Endothelial cell of umbilical vein (primary cell): ENCODE data around the gene DSCAML1. TPM values are rescaled to one million over a fixed set of nuclear protein-coding genes. Genes with fewer than 3 reads are reported as not detected.

ENCODE experiments used
- BruUV-seq: library from RNA; stranded (reverse); fragments of 400-500 nt; replicated peaks from 2 replicates; lab custom pipeline; 2021; lab: Mats Ljungman, UMichigan
- CTCF ChIA-PET: fragments of 300-600, 350-600 bp; sonication (Branson Sonifier 250); formaldehyde crosslinking; loops from one replicate; lab custom pipeline; 2021; ENCODE audit warnings: antibody characterized with exemption, inconsistent platforms; lab: Charles Lee
- POLR2A ChIA-PET: fragments of 300-600, 350-600 bp; sonication (Branson Sonifier 250); formaldehyde crosslinking; loops from one replicate; lab custom pipeline; 2021; ENCODE audit warnings: antibody characterized with exemption, inconsistent platforms; lab: Charles Lee
- DNase-seq: peaks from one replicate; pipeline ENCODE4 v3.0.0-alpha.2; 2011; ENCODE audit warnings: low read depth, low spot score
- FAIRE-seq: peaks from 2 replicates; lab custom pipeline; 2011; peaks lifted over from hg19 to GRCh38; lab: Jason Lieb, UNC
- H2AFZ ChIP-seq: 2 replicates; pipeline ENCODE4 v1.6.0; 2012; ENCODE audit warnings: low read depth, low read length, control low read depth, inconsistent platforms
- H3K27ac ChIP-seq: 2 replicates; pipeline ENCODE4 v1.5.1; 2011; ENCODE audit warnings: low read depth, mild to moderate bottlenecking, control low read depth, low read length, moderate library complexity; ENCODE audit not compliant: insufficient read depth
- H3K27me3 ChIP-seq, 2 experiments: 2 replicates each; pipeline versions ENCODE4 v1.6.0 to v1.6.1; 2011; ENCODE audit warnings: low read length in 2 of 2, mixed read lengths in 1 of 2; ENCODE audit not compliant: control insufficient read depth in 2 of 2, insufficient read depth in 2 of 2
- H3K36me3 ChIP-seq, 2 experiments: 2 replicates in 1 of 2; 3 replicates in 1 of 2; pipeline ENCODE4 v1.5.1; 2011; ENCODE audit warnings: low read length in 2 of 2, mild to moderate bottlenecking in 1 of 2, moderate library complexity in 1 of 2; ENCODE audit not compliant: control insufficient read depth in 2 of 2, insufficient read depth in 2 of 2; ENCODE audit errors: extremely low read depth in 1 of 2
- H3K4me1 ChIP-seq: 3 replicates; pipeline ENCODE4 v1.5.1; 2011; ENCODE audit warnings: mild to moderate bottlenecking, low read length; ENCODE audit not compliant: control insufficient read depth, insufficient read depth; ENCODE audit errors: extremely low read depth
- H3K4me2 ChIP-seq: 2 replicates; pipeline ENCODE4 v1.6.1; 2011; ENCODE audit warnings: low read length, control low read depth, mixed read lengths; ENCODE audit not compliant: insufficient read depth
- H3K4me3 ChIP-seq, 3 experiments: fragments of 200-600 bp in 1 of 3; sonication (generic), shearing (Covaris generic) in 1 of 3; replicated peaks in 1 of 3; 2 replicates each; pipeline ENCODE4 v1.5.1; 2011 to 2016; ENCODE audit warnings: control low read depth in 3 of 3, low read length in 3 of 3, mild to moderate bottlenecking in 2 of 3, inconsistent platforms in 1 of 3, low read depth in 1 of 3, moderate library complexity in 1 of 3; ENCODE audit not compliant: insufficient read depth in 1 of 3
- H3K79me2 ChIP-seq: 2 replicates; pipeline ENCODE4 v1.6.0; 2012; ENCODE audit warnings: low read length, inconsistent platforms; ENCODE audit not compliant: control insufficient read depth, insufficient read depth
- H3K9ac ChIP-seq: replicated peaks from 2 replicates; pipeline ENCODE3; 2011; ENCODE audit warnings: low read length, control low read depth; ENCODE audit not compliant: insufficient read depth; ENCODE audit errors: extremely low read depth
- H3K9me1 ChIP-seq: replicated peaks from 3 replicates; pipeline ENCODE4 v1.6.0; 2011; ENCODE audit warnings: mild to moderate bottlenecking, low read length; ENCODE audit not compliant: control insufficient read depth, insufficient read depth; ENCODE audit errors: extremely low read depth
- H3K9me3 ChIP-seq: replicated peaks from 2 replicates; pipeline ENCODE4 v1.5.1; 2012; ENCODE audit warnings: low read length, inconsistent platforms; ENCODE audit not compliant: control insufficient read depth, insufficient read depth
- H4K20me1 ChIP-seq: replicated peaks from 2 replicates; pipeline ENCODE3; 2011; ENCODE audit warnings: mild to moderate bottlenecking, low read length; ENCODE audit not compliant: control insufficient read depth, insufficient read depth; ENCODE audit errors: extremely low read depth
- EZH2 ChIP-seq: IDR thresholded peaks from 2 replicates; pipeline ENCODE4 v1.6.1; 2012; ENCODE audit warnings: borderline replicate concordance, low read depth, mild to moderate bottlenecking, moderate library complexity, low read length, inconsistent platforms; ENCODE audit not compliant: severe bottlenecking
- FOS ChIP-seq: IDR thresholded peaks from 2 replicates; pipeline ENCODE4 v1.6.1; 2011; ENCODE audit warnings: mild to moderate bottlenecking, low read length, moderate library complexity, borderline replicate concordance; ENCODE audit not compliant: insufficient read depth
- GATA2 ChIP-seq: IDR thresholded peaks from 2 replicates; pipeline ENCODE4 v1.7.0; 2011; ENCODE audit warnings: low read depth, mild to moderate bottlenecking, moderate library complexity, mixed read lengths, low read length; ENCODE audit not compliant: insufficient read length, insufficient read depth
- JUN ChIP-seq: IDR thresholded peaks from 2 replicates; pipeline ENCODE4 v1.6.1; 2011; ENCODE audit warnings: borderline replicate concordance, low read depth; ENCODE audit not compliant: insufficient read length, insufficient read depth
- MAX ChIP-seq: IDR thresholded peaks from 2 replicates; pipeline ENCODE4 v1.6.1; 2011; ENCODE audit not compliant: insufficient read depth, insufficient read length
- MYC ChIP-seq: IDR thresholded peaks from one replicate; pipeline ENCODE4 v1.6.1; 2011; ENCODE audit warnings: mild to moderate bottlenecking, low read depth, low read length
- POLR2A ChIP-seq: IDR thresholded peaks from 2 replicates; pipeline ENCODE4 v1.6.1; 2012; ENCODE audit warnings: low read depth, mild to moderate bottlenecking, control low read depth, low read length
- POLR2AphosphoS5 ChIP-seq: IDR thresholded peaks from 2 replicates; pipeline ENCODE4 v1.6.1; 2012; ENCODE audit warnings: low read depth, mild to moderate bottlenecking, control low read depth, low read length, moderate library complexity; ENCODE audit not compliant: insufficient read depth
- dilution Hi-C: fragments of 300-500 bp; cut with MboI; formaldehyde crosslinking; loops from one replicate; pipeline ENCODE4 v1.15.0; 2019; ENCODE audit warnings: low sequenced_read_pairs; ENCODE audit not compliant: extremely low pct_ligation_motif_present
- intact Hi-C: fragments of 100-400 bp; cut with micrococcal nuclease; formaldehyde crosslinking; loops from one replicate; pipeline ENCODE4 v1.10.0; 2022
- polyA plus RNA-seq, 4 experiments: library from polyadenylated mRNA; depleted of rRNA in 3 of 4; stranded (reverse) in 3 of 4; unstranded in 1 of 4; fragments of >200 nt; gene quantifications; 2 replicates each; pipeline versions ENCODE4 v1.2.1 to v1.2.3, GENCODE V29; 2011 to 2012; ENCODE audit warnings: missing spikeins in 1 of 4
- total RNA-seq: library from RNA; stranded (reverse); gene quantifications from 2 replicates; pipeline ENCODE4 v1.2.3, GENCODE V29; 2021
- TF ChIP-seq, protein P1 (sequence below), 2 donors: IDR thresholded peaks; 1 replicate in 1 of 2; 2 replicates in 1 of 2; pipeline ENCODE4 v1.5.1; 2011; ENCODE audit warnings: low read length in 2 of 2, mild to moderate bottlenecking in 2 of 2, moderate library complexity in 2 of 2, control low read depth in 1 of 2, inconsistent platforms in 1 of 2, low read depth in 1 of 2; ENCODE audit not compliant: insufficient read depth in 1 of 2; ENCODE audit errors: extremely low read depth in 1 of 2

DSCAML1 gene
- total and polyA plus RNA-seq, 2 donors (not counting 3 experiments of a cell fraction or from before 2014, with no cell fraction given): not detected

DNA sequence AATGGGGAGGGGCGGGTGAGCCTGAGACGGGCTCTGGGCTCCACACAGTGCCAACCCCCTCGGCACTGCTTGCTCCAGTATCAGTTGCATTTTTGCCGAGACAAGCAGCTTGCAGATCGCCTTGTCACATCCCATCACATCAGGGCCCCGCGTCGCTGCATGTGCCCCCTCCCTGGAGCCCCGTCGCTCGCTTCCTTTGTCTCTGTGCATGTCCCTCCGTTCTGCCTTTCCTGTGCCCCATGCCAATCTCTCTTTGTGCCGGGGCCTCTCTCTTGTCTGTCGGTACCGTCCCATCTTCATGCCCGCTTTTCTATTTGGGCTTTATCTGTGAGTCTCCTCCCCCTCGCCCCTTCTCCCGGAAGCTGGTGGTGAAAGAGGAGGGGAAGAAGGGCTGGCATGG lies 267.2 kb downstream of the DSCAML1 start:
- Histone ChIP-seq H3K27me3 (no peaks in the 10 kb centered on the region), H3K9me1 (no peaks in the 10 kb centered on the region), H3K27ac (no peak overlapping the region), H3K9ac (no peak overlapping the region), H3K4me2 (no peak overlapping the region), H3K4me1 (no peaks in the 10 kb centered on the region), H3K9me3 (no peaks in the 10 kb centered on the region), H3K4me3 (no peak overlapping the region), H2AFZ (no peak overlapping the region), H3K79me2 (no peaks in the 10 kb centered on the region), H3K36me3 (no peaks in the 10 kb centered on the region), H4K20me1 (no peaks in the 10 kb centered on the region)
- DNase-seq: no peak
- dilution Hi-C loops (no loop called here), intact Hi-C loops (no loop called here)
- TF ChIP-seq MYC (no peak), POLR2AphosphoS5 (no peak)
- ChIA-PET CTCF (no interaction called here), POLR2A (no interaction called here)
- BruUV-seq: no TSS peak
- FAIRE-seq: no peak

GRCh38 chr11:117528097-117528721 lies 268.8 kb downstream of the DSCAML1 start:
- FAIRE-seq (no peak), DNase-seq (no peak)
- dilution Hi-C loops (no loop called here), intact Hi-C loops (no loop called here)
- no peaks in the 10 kb centered on the region for H3K79me2 ChIP-seq
- H3K36me3 ChIP-seq: no peaks in the 10 kb centered on the region
- no peak overlapping the region for H3K27ac ChIP-seq
- no peaks in the 10 kb centered on the region for H3K4me1 ChIP-seq
- H3K4me2 ChIP-seq: no peak overlapping the region
- H4K20me1 ChIP-seq: no peaks in the 10 kb centered on the region
- POLR2A ChIA-PET: interaction anchor here (0.7 kb wide), 1 partner anchor 674 kb away, joined by 5 read pairs; no protein-coding TSS in a partner anchor
- no peaks in the 10 kb centered on the region for H3K27me3 ChIP-seq
- H3K9me3 ChIP-seq: no peaks in the 10 kb centered on the region
- CTCF ChIA-PET: interaction anchor here (1.6 kb wide), 1 partner anchor 93 kb away, joined by 5 read pairs; no protein-coding TSS in a partner anchor
- H3K9me1 ChIP-seq: no peaks in the 10 kb centered on the region
- no peak overlapping the region for H3K4me3 ChIP-seq
- no peak overlapping the region for H3K9ac ChIP-seq
- H2AFZ ChIP-seq: no peak overlapping the region
- BruUV-seq: no TSS peak
- TF ChIP-seq, protein P1, sequence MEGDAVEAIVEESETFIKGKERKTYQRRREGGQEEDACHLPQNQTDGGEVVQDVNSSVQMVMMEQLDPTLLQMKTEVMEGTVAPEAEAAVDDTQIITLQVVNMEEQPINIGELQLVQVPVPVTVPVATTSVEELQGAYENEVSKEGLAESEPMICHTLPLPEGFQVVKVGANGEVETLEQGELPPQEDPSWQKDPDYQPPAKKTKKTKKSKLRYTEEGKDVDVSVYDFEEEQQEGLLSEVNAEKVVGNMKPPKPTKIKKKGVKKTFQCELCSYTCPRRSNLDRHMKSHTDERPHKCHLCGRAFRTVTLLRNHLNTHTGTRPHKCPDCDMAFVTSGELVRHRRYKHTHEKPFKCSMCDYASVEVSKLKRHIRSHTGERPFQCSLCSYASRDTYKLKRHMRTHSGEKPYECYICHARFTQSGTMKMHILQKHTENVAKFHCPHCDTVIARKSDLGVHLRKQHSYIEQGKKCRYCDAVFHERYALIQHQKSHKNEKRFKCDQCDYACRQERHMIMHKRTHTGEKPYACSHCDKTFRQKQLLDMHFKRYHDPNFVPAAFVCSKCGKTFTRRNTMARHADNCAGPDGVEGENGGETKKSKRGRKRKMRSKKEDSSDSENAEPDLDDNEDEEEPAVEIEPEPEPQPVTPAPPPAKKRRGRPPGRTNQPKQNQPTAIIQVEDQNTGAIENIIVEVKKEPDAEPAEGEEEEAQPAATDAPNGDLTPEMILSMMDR (IDR thresholded peaks at IDR 0.05; ENCODE audit: extremely low read depth in 1 of 2, insufficient read depth in 1 of 2, low read depth in 1 of 2, low read length in 2 of 2): no peak
- TF ChIP-seq JUN (no peak), GATA2 (no peak), FOS (no peak), MAX (no peak), POLR2AphosphoS5 (no peak), EZH2 (no peak), MYC (no peak), POLR2A (no peak)
